Measurements from ENCODE around the gene ABCA12. TPM values are rescaled to one million over a fixed set of nuclear protein-coding genes. Genes with fewer than 3 reads are reported as not detected.

Gene ABCA12
- total and polyA plus RNA-seq, 10 of the 15 experiments (the other 5 are each of a cell fraction or from before 2014, with no cell fraction given) = 1.2 to 12.1 (median 6.0) TPM

- H4K20me1 ChIP-seq (ENCODE audit: control insufficient read depth, insufficient read depth) = no peaks in the 10 kb centered on the region
- H3K4me1 ChIP-seq (ENCODE audit: control insufficient read depth, insufficient read depth, low read length) = no peaks in the 10 kb centered on the region
- POLR2A ChIA-PET = interaction anchor here (0.5 kb wide), 1 partner anchor 1247 kb away, joined by 3 read pairs; no protein-coding TSS in a partner anchor
- RAD21 ChIA-PET (ENCODE audit: unreplicated experiment) = no interaction called here
- BruUV-seq (replicated peaks) = no TSS peak
- SMC1A ChIA-PET (ENCODE audit: uncharacterized antibody, unreplicated experiment) = interaction anchor here (1.2 kb wide), 1 partner anchor 12 kb away, joined by 3 read pairs; no protein-coding TSS in a partner anchor
- no peak overlapping the region for H3K9ac ChIP-seq (ENCODE audit: control insufficient read depth, insufficient read depth, low read length)
- H3K36me3 ChIP-seq (ENCODE audit: control insufficient read depth in 2 of 2, insufficient read depth in 2 of 2, low read length in 1 of 2) = no peaks in the 10 kb centered on the region
- FAIRE-seq (no peak), DNase-seq (ENCODE audit: low read depth, low spot score) (no peak), ATAC-seq (no peak)
- H2AFZ ChIP-seq (ENCODE audit: control insufficient read depth, low read depth, low read length) = no peak overlapping the region
- H3K27me3 ChIP-seq (replicated peaks in 1 of 2; ENCODE audit: control insufficient read depth in 2 of 2, insufficient read depth in 2 of 2, low read length in 1 of 2) = no peaks in the 10 kb centered on the region
- H3K79me2 ChIP-seq (ENCODE audit: control insufficient read depth, insufficient read depth, low read length) = no peaks in the 10 kb centered on the region
- H3K9me3 ChIP-seq (replicated peaks; ENCODE audit: control insufficient read depth, insufficient read depth, low read length) = no peaks in the 10 kb centered on the region
- intact Hi-C loops (cut with micrococcal nuclease; ENCODE audit: unreplicated experiment) (no loop called here), in situ Hi-C loops (cut with MboI) (no loop called here)
- H3K4me2 ChIP-seq (ENCODE audit: control insufficient read depth, insufficient read depth) = no peak overlapping the region
- no peak for TF ChIP-seq RCOR1 (conservative IDR thresholded peaks at IDR 0.05; ENCODE audit: low read depth, low read length)
- no peak for TF ChIP-seq PAX8 (IDR thresholded peaks at IDR 0.05)
- TF ChIP-seq NBN (IDR thresholded peaks at IDR 0.05) = no peak
- TF ChIP-seq, protein P1, sequence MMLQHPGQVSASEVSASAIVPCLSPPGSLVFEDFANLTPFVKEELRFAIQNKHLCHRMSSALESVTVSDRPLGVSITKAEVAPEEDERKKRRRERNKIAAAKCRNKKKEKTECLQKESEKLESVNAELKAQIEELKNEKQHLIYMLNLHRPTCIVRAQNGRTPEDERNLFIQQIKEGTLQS (IDR thresholded peaks at IDR 0.05; ENCODE audit: borderline replicate concordance, extremely low read depth, low read depth, low read length) = no peak
- no peak for TF ChIP-seq PRDM15 (CRISPR knock-in tag; IDR thresholded peaks at IDR 0.05)
- no peak for TF ChIP-seq BMI1 (IDR thresholded peaks at IDR 0.05; ENCODE audit: borderline replicate concordance)
- TF ChIP-seq SUZ12 (IDR thresholded peaks at IDR 0.05; ENCODE audit: unreplicated experiment) = no peak
- TF ChIP-seq STAT3 (IDR thresholded peaks at IDR 0.05; ENCODE audit: low read depth, low read length) = no peak
- TF ChIP-seq NKRF (conservative IDR thresholded peaks at IDR 0.05) = no peak
- TF ChIP-seq, protein P2, sequence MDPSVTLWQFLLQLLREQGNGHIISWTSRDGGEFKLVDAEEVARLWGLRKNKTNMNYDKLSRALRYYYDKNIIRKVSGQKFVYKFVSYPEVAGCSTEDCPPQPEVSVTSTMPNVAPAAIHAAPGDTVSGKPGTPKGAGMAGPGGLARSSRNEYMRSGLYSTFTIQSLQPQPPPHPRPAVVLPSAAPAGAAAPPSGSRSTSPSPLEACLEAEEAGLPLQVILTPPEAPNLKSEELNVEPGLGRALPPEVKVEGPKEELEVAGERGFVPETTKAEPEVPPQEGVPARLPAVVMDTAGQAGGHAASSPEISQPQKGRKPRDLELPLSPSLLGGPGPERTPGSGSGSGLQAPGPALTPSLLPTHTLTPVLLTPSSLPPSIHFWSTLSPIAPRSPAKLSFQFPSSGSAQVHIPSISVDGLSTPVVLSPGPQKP (IDR thresholded peaks at IDR 0.05; ENCODE audit: low read depth, low read length) = no peak
- no peak for TF ChIP-seq TAF1 (IDR thresholded peaks at IDR 0.05; ENCODE audit: borderline replicate concordance, low read depth, low read length)
- no peak for TF ChIP-seq CREM (IDR thresholded peaks at IDR 0.05; ENCODE audit: low read depth)
- TF ChIP-seq TCF12 (IDR thresholded peaks at IDR 0.05; ENCODE audit: low read depth, low read length) = no peak
- 63% methylated on average over 7 of the region's 7 CpGs for WGBS (ENCODE audit: insufficient coverage, insufficient replicate concordance, low lambda C conversion rate, missing lambda C conversion rate)
- no peak overlapping the region for H3K27ac ChIP-seq (ENCODE audit: control insufficient read depth, insufficient read depth)
- no peak overlapping the region for H3K4me3 ChIP-seq
- CTCF ChIA-PET = interaction anchor here (0.7 kb wide), 1 partner anchor 1780 kb away, joined by 3 read pairs; no protein-coding TSS in a partner anchor
These were observed 77.4 kb downstream of the ABCA12 start for GRCh38 chr2:215060861-215061536.
